CD14-positive monocyte (primary cell): ENCODE measurements around the gene CACNA1D. TPM values are rescaled to one million over a fixed set of nuclear protein-coding genes. Genes with fewer than 3 reads are reported as not detected.

Experiments used
- DNase-seq, 3 donors: peaks; one replicate each; pipeline ENCODE4 v3.0.0-alpha.2; 2011 to 2022
- H2AFZ ChIP-seq: 2 replicates; pipeline ENCODE4 v1.6.0; 2012; ENCODE audit warnings: mild to moderate bottlenecking, low read depth, low read length, inconsistent platforms; ENCODE audit not compliant: insufficient read depth, poor library complexity, severe bottlenecking
- H3K27ac ChIP-seq, 2 donors: 1 replicate in 1 of 2; 2 replicates in 1 of 2; pipeline ENCODE4 v1.5.1; 2012 to 2013; ENCODE audit warnings: low read length in 2 of 2, control low read depth in 1 of 2, inconsistent platforms in 1 of 2, low read depth in 1 of 2, mild to moderate bottlenecking in 1 of 2
- H3K27me3 ChIP-seq, 2 donors: one replicate each; pipeline versions ENCODE4 v1.6.0 to v1.6.1; 2011 to 2013; ENCODE audit warnings: low read length in 2 of 2; ENCODE audit not compliant: control insufficient read depth in 2 of 2, insufficient read depth in 2 of 2
- H3K36me3 ChIP-seq, 2 donors: replicated peaks in 1 of 2; 1 replicate in 1 of 2; 2 replicates in 1 of 2; pipeline versions ENCODE4 v1.5.1 to v1.6.1; 2012 to 2013; ENCODE audit warnings: low read length in 2 of 2, control low read depth in 1 of 2, inconsistent platforms in 1 of 2, mild to moderate bottlenecking in 1 of 2; ENCODE audit not compliant: insufficient read depth in 2 of 2, control insufficient read depth in 1 of 2
- H3K4me1 ChIP-seq, 2 donors: 1 replicate in 1 of 2; 2 replicates in 1 of 2; pipeline versions ENCODE4 v1.5.1 to v1.6.1; 2012 to 2013; ENCODE audit warnings: low read length in 2 of 2, control low read depth in 1 of 2, inconsistent platforms in 1 of 2, mild to moderate bottlenecking in 1 of 2, moderate library complexity in 1 of 2; ENCODE audit not compliant: insufficient read depth in 2 of 2, control insufficient read depth in 1 of 2
- H3K4me2 ChIP-seq: replicated peaks from 2 replicates; pipeline ENCODE3; 2012; ENCODE audit warnings: low read length, moderate library complexity, mild to moderate bottlenecking; ENCODE audit not compliant: poor library complexity, severe bottlenecking; ENCODE audit errors: extremely low read depth
- H3K4me3 ChIP-seq, 3 experiments: fragments of 200-600 bp in 1 of 3; sonication (generic) in 1 of 3; replicated peaks in 1 of 3; 1 replicate in 2 of 3; 2 replicates in 1 of 3; pipeline ENCODE4 v1.5.1; 2011 to 2013; ENCODE audit warnings: low read length in 3 of 3, mild to moderate bottlenecking in 3 of 3, control low read depth in 2 of 3, low read depth in 2 of 3, inconsistent platforms in 1 of 3, moderate library complexity in 1 of 3
- H3K79me2 ChIP-seq: 2 replicates; pipeline ENCODE4 v1.6.0; 2012; ENCODE audit warnings: mild to moderate bottlenecking, control low read depth, inconsistent platforms, low read length, moderate library complexity; ENCODE audit not compliant: insufficient read depth
- H3K9ac ChIP-seq: 2 replicates; pipeline ENCODE4 v1.6.0; 2017; ENCODE audit warnings: low read length, mild to moderate bottlenecking; ENCODE audit not compliant: insufficient read depth, poor library complexity, severe bottlenecking
- H3K9me3 ChIP-seq, 2 donors: replicated peaks in 1 of 2; 1 replicate in 1 of 2; 2 replicates in 1 of 2; pipeline versions ENCODE4 v1.5.1 to v1.6.1; 2012 to 2013; ENCODE audit warnings: low read length in 2 of 2, control low read depth in 1 of 2; ENCODE audit not compliant: control insufficient read depth in 1 of 2, insufficient read depth in 1 of 2
- H4K20me1 ChIP-seq: 2 replicates; pipeline ENCODE4 v1.6.0; 2012; ENCODE audit warnings: mild to moderate bottlenecking, low read length, control low read depth, moderate library complexity; ENCODE audit not compliant: insufficient read depth
- H3K27ac Mint-ChIP-seq, 7 donors: one replicate each; pipeline ENCODE4 v1.8.0; 2020; ENCODE audit warnings: mild to moderate bottlenecking in 7 of 7, mixed read lengths in 7 of 7, moderate library complexity in 6 of 7, inconsistent platforms in 2 of 7
- H3K27me3 Mint-ChIP-seq, 3 donors: one replicate each; pipeline ENCODE4 v1.8.0; 2021 to 2022; ENCODE audit warnings: low read depth in 3 of 3, mild to moderate bottlenecking in 3 of 3, mixed read lengths in 3 of 3, moderate library complexity in 3 of 3, inconsistent platforms in 1 of 3
- H3K36me3 Mint-ChIP-seq, 2 donors: one replicate each; pipeline ENCODE4 v1.8.0; 2020; ENCODE audit warnings: mixed read lengths in 2 of 2, inconsistent platforms in 1 of 2, mild to moderate bottlenecking in 1 of 2
- H3K4me1 Mint-ChIP-seq: one replicate; pipeline ENCODE4 v1.8.0; 2020; ENCODE audit warnings: mild to moderate bottlenecking, mixed read lengths
- H3K4me3 Mint-ChIP-seq, 2 donors: one replicate each; pipeline ENCODE4 v1.8.0; 2020; ENCODE audit warnings: mild to moderate bottlenecking in 2 of 2, mixed read lengths in 2 of 2, moderate library complexity in 1 of 2
- H3K9me3 Mint-ChIP-seq, 7 donors: one replicate each; pipeline ENCODE4 v1.8.0; 2020 to 2022; ENCODE audit warnings: mixed read lengths in 7 of 7, mild to moderate bottlenecking in 6 of 7, moderate library complexity in 6 of 7, inconsistent platforms in 2 of 7
- CTCF ChIP-seq: fragments of 200-600 bp; IDR thresholded peaks from one replicate; pipeline ENCODE4 v1.8.0; 2022; ENCODE audit warnings: antibody characterized with exemption, mild to moderate bottlenecking
- WGBS: methylation state at CpG from one replicate; pipeline ENCODE4 v1.1.5; 2013; ENCODE audit warnings: missing lambda C conversion rate; ENCODE audit not compliant: insufficient coverage; 5-methylcytosine and 5-hydroxymethylcytosine counted together
- intact Hi-C, 2 donors: fragments of 100-400 bp; cut with micrococcal nuclease; formaldehyde crosslinking; loops; one replicate each; pipeline versions ENCODE4 v1.15.0 to v1.15.1; 2023
- polyA plus RNA-seq, 3 donors: library from polyadenylated mRNA; depleted of rRNA in 1 of 3; unstranded in 2 of 3; stranded (reverse) in 1 of 3; fragments of 300-500 nt in 2 of 3; fragments of >200 nt in 1 of 3; fragmentation: Illumina TruSeq in 2 of 3; gene quantifications; 1 replicate in 2 of 3; 2 replicates in 1 of 3; pipeline ENCODE4 v1.2.3, GENCODE V29; 2012 to 2021

Gene CACNA1D
- polyA plus RNA-seq, 3 donors, result 0.29 to 1.2 (median 0.98) TPM

- H3K9ac ChIP-seq, result no peak overlapping the region
- Mint-ChIP-seq H3K9me3 (no peaks in the 10 kb centered on the region), H3K4me1 (no peaks in the 10 kb centered on the region), H3K36me3 (no peaks in the 10 kb centered on the region), H3K27ac (no peak overlapping the region), H3K27me3 (peaks cover 8 to 21% (median 9%) of the 10 kb centered on the region in 3 donors), H3K4me3 (no peak overlapping the region)
- TF ChIP-seq CTCF, result no peak
- intact Hi-C loops, result no loop called here
- H3K4me3 ChIP-seq, result no peak overlapping the region
- WGBS, result 100% methylated on average over 2 of the region's 5 CpGs
- no peak overlapping the region for H3K27ac ChIP-seq
- H2AFZ ChIP-seq, result no peak overlapping the region
- H4K20me1 ChIP-seq, result no peaks in the 10 kb centered on the region
- H3K27me3 ChIP-seq, result peaks cover 0 to 5% of the 10 kb centered on the region in 2 donors
- H3K36me3 ChIP-seq, result no peaks in the 10 kb centered on the region
- H3K4me2 ChIP-seq, result no peak overlapping the region
- DNase-seq, result no peak
- H3K4me1 ChIP-seq, result no peaks in the 10 kb centered on the region
- no peaks in the 10 kb centered on the region for H3K79me2 ChIP-seq
- H3K9me3 ChIP-seq, result no peaks in the 10 kb centered on the region
These were observed 318.8 kb downstream of the CACNA1D start for GRCh38 chr3:53813229-53813628.

GRCh38 chr3:53813876-53814275 lies 319.5 kb downstream of the CACNA1D start:
- no peak for DNase-seq
- no peak for TF ChIP-seq CTCF
- Histone ChIP-seq H3K9ac (no peak overlapping the region), H3K4me3 (no peak overlapping the region), H3K4me1 (no peaks in the 10 kb centered on the region), H3K27ac (no peak overlapping the region), H4K20me1 (no peaks in the 10 kb centered on the region), H3K9me3 (no peaks in the 10 kb centered on the region), H3K4me2 (no peak overlapping the region), H2AFZ (no peak overlapping the region), H3K79me2 (no peaks in the 10 kb centered on the region), H3K27me3 (peaks cover 0 to 8% of the 10 kb centered on the region in 2 donors), H3K36me3 (no peaks in the 10 kb centered on the region)
- Mint-ChIP-seq H3K9me3 (no peaks in the 10 kb centered on the region), H3K27me3 (peaks cover 8 to 21% (median 16%) of the 10 kb centered on the region in 3 donors), H3K36me3 (no peaks in the 10 kb centered on the region), H3K4me3 (no peak overlapping the region), H3K4me1 (no peaks in the 10 kb centered on the region), H3K27ac (no peak overlapping the region)
- WGBS, result 97% methylated on average over 10 of the region's 10 CpGs
- intact Hi-C loops, result no loop called here
